ENCODE measurements around the gene ZNF350.
"Not testable (repeated sequence)": the region's sequence is repeated elsewhere in the genome, so short reads cannot be mapped to it uniquely, and the experiment has no call there.

Gene ZNF350

GRCh38 chr19:51970718-51971117, 15.9 kb downstream of the ZNF350 start:
- H3K36me3 ChIP-seq (ENCODE audit: control insufficient read depth, low read length), result peaks cover 27% of the 10 kb centered on the region

GRCh38 chr19:51965583-51965982, 21.1 kb downstream of the ZNF350 start:
- no peaks in the 10 kb centered on the region for H3K4me1 ChIP-seq (ENCODE audit: control insufficient read depth, low read length)
- no peaks in the 10 kb centered on the region for H3K9me2 ChIP-seq (replicated peaks; ENCODE audit: control insufficient read depth, low read length)
- TF ChIP-seq EZH2phosphoT487 (IDR thresholded peaks at IDR 0.05; ENCODE audit: borderline replicate concordance, low read length) (no peak), CTCF (IDR thresholded peaks at IDR 0.05; ENCODE audit: low read depth, low read length, poor library complexity, severe bottlenecking) (no peak)
- no peak overlapping the region for H3K4me3 ChIP-seq (ENCODE audit: low read length)
- H3K27ac ChIP-seq (ENCODE audit: low read depth, low read length), result no peak overlapping the region
- no peaks in the 10 kb centered on the region for H3K79me2 ChIP-seq (ENCODE audit: control insufficient read depth, low read length)
- peaks cover 18% of the 10 kb centered on the region for H3K36me3 ChIP-seq (ENCODE audit: control insufficient read depth, low read length)
- no peaks in the 10 kb centered on the region for H3F3A ChIP-seq (ENCODE audit: control insufficient read depth, insufficient read depth)
- no peak overlapping the region for H3K4me2 ChIP-seq (ENCODE audit: low read length)
- peaks cover 8% of the 10 kb centered on the region; the same call in 1 of the 2 replicates for H3K9me3 ChIP-seq (ENCODE audit: control insufficient read depth, insufficient read depth, low read length)
- no peaks in the 10 kb centered on the region for H4K20me1 ChIP-seq (ENCODE audit: control insufficient read depth, insufficient read depth, low read depth, low read length)
- H3K27me3 ChIP-seq (ENCODE audit: control insufficient read depth, low read length), result no peaks in the 10 kb centered on the region

More at GRCh38 chr19:51970718-51971117, 15.9 kb downstream of the ZNF350 start:
- Histone ChIP-seq H3K9me2 (replicated peaks; ENCODE audit: control insufficient read depth, low read length) (no peaks in the 10 kb centered on the region), H3K4me2 (ENCODE audit: low read length) (no peak overlapping the region), H4K20me1 (ENCODE audit: control insufficient read depth, insufficient read depth, low read depth, low read length) (no peaks in the 10 kb centered on the region), H3K79me2 (ENCODE audit: control insufficient read depth, low read length) (no peaks in the 10 kb centered on the region), H3K9me3 (ENCODE audit: control insufficient read depth, insufficient read depth, low read length) (peaks cover 38% of the 10 kb centered on the region), H3K4me1 (ENCODE audit: control insufficient read depth, low read length) (no peaks in the 10 kb centered on the region), H3K27ac (ENCODE audit: low read depth, low read length) (no peak overlapping the region), H3K4me3 (ENCODE audit: low read length) (no peak overlapping the region), H3K27me3 (ENCODE audit: control insufficient read depth, low read length) (no peaks in the 10 kb centered on the region), H3F3A (ENCODE audit: control insufficient read depth, insufficient read depth) (no peaks in the 10 kb centered on the region)
- TF ChIP-seq CTCF (IDR thresholded peaks at IDR 0.05; ENCODE audit: low read depth, low read length, poor library complexity, severe bottlenecking), result no peak
- no peak for TF ChIP-seq EZH2phosphoT487 (IDR thresholded peaks at IDR 0.05; ENCODE audit: borderline replicate concordance, low read length)

GRCh38 chr19:51960621-51961233, 25.9 kb downstream of the ZNF350 start:
- not testable (repeated sequence) for H3K4me2 ChIP-seq (ENCODE audit: low read length); H3K9me2 ChIP-seq (replicated peaks; ENCODE audit: control insufficient read depth, low read length); H4K20me1 ChIP-seq (ENCODE audit: control insufficient read depth, insufficient read depth, low read depth, low read length); H3F3A ChIP-seq (ENCODE audit: control insufficient read depth, insufficient read depth); H3K79me2 ChIP-seq (ENCODE audit: control insufficient read depth, low read length); H3K36me3 ChIP-seq (ENCODE audit: control insufficient read depth, low read length); H3K4me3 ChIP-seq (ENCODE audit: low read length); H3K27ac ChIP-seq (ENCODE audit: low read depth, low read length); H3K4me1 ChIP-seq (ENCODE audit: control insufficient read depth, low read length); H3K27me3 ChIP-seq (ENCODE audit: control insufficient read depth, low read length); H3K9me3 ChIP-seq (ENCODE audit: control insufficient read depth, insufficient read depth, low read length)

GRCh38 chr19:51959791-51960190, 26.8 kb downstream of the ZNF350 start:
- Histone ChIP-seq H3K9me2 (replicated peaks; ENCODE audit: control insufficient read depth, low read length) (no peaks in the 10 kb centered on the region), H3K4me1 (ENCODE audit: control insufficient read depth, low read length) (no peaks in the 10 kb centered on the region), H3K36me3 (ENCODE audit: control insufficient read depth, low read length) (no peaks in the 10 kb centered on the region), H3F3A (ENCODE audit: control insufficient read depth, insufficient read depth) (no peaks in the 10 kb centered on the region), H3K79me2 (ENCODE audit: control insufficient read depth, low read length) (no peaks in the 10 kb centered on the region), H3K4me3 (ENCODE audit: low read length) (no peak overlapping the region), H4K20me1 (ENCODE audit: control insufficient read depth, insufficient read depth, low read depth, low read length) (no peaks in the 10 kb centered on the region), H3K27me3 (ENCODE audit: control insufficient read depth, low read length) (no peaks in the 10 kb centered on the region), H3K9me3 (ENCODE audit: control insufficient read depth, insufficient read depth, low read length) (no peaks in the 10 kb centered on the region), H3K27ac (ENCODE audit: low read depth, low read length) (no peak overlapping the region), H3K4me2 (ENCODE audit: low read length) (no peak overlapping the region)
- TF ChIP-seq EZH2phosphoT487 (IDR thresholded peaks at IDR 0.05; ENCODE audit: borderline replicate concordance, low read length) (no peak), CTCF (IDR thresholded peaks at IDR 0.05; ENCODE audit: low read depth, low read length, poor library complexity, severe bottlenecking) (no peak)

GRCh38 chr19:51957846-51958245, 28.8 kb downstream of the ZNF350 start:
- H3K36me3 ChIP-seq (ENCODE audit: control insufficient read depth, low read length); H3K4me1 ChIP-seq (ENCODE audit: control insufficient read depth, low read length); H3K4me3 ChIP-seq (ENCODE audit: low read length); H4K20me1 ChIP-seq (ENCODE audit: control insufficient read depth, insufficient read depth, low read depth, low read length); H3F3A ChIP-seq (ENCODE audit: control insufficient read depth, insufficient read depth); H3K9me2 ChIP-seq (replicated peaks; ENCODE audit: control insufficient read depth, low read length); H3K79me2 ChIP-seq (ENCODE audit: control insufficient read depth, low read length); H3K9me3 ChIP-seq (ENCODE audit: control insufficient read depth, insufficient read depth, low read length); H3K4me2 ChIP-seq (ENCODE audit: low read length); H3K27ac ChIP-seq (ENCODE audit: low read depth, low read length); H3K27me3 ChIP-seq (ENCODE audit: control insufficient read depth, low read length): not testable (repeated sequence)
